HG03378 (cell line): ENCODE results near the gene NR3C2.

Source experiments
- ATAC-seq: cut with Tn5 transposase; IDR thresholded peaks from one replicate; pipeline ENCODE4 v1.9.1; 2021; ENCODE audit warnings: mild to moderate bottlenecking, moderate library complexity; ENCODE audit not compliant: unreplicated experiment

NR3C2 gene

DNA sequence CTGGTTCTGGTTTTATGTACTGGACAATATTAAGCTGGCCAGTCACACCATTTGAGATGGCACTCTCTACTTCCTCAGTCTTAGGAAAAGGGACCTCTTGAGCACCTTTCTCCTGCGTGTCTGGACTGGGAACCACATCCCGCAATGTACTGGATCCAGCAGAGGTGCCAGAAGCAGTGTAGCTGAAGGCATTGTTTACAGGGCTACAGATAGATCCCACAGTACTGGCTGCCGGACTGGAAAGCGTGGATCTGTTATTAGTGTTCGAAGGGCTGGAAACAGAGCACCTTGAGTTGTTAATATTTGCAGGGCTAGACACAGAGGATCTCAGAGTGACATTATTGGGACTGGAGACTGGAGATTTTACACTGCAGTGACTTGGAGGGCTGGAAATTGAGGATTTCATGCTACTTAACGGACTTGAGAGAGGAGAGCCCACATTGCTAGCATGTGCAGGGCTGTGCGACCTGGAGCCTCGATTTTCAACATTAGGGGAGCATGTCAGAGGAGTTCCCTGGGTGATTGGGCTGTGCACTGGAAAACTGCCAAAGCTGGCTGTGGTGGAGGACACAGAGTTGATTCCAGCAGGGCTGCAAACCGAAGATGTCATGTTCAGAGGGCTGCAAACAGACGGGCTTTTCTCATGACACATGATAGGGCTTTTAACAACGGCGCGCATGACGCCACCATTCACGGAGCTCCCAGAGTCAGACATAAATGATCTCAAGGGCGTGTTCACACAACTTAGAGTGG is 6.4 kb downstream of the NR3C2 start:
- ATAC-seq: no peak

DNA sequence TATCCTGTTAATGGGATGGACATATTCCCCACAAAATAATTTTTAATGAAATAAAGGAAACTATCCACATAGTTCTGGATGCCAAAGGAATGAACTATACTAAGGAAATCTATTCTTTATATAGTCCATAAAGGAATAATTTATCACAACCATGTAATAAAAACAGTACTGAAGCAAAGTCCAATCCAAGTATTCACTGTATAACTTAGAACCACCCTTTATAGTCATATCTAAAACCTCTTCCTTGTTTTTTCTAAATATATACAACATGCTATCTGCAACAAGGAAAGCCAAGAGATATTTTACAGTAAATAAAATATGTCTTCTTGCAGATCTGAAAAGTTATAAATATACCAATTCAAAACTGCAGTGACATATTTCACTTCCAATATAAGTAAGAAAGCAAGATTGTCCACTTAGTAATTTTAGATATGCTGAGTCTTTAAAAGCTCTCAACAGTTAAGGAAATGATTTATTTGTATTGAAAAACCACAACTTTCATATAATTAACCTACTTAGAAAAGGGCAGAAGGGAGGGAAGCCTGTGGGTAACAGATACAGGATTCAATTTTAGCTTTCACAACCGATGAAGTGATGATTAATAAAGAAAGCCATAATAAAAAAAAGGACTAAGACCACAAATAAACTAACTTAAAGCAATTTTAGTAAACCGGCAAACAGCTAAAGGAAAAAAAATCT is 8.0 kb downstream of the NR3C2 start:
- ATAC-seq: peak; percentile 83

DNA sequence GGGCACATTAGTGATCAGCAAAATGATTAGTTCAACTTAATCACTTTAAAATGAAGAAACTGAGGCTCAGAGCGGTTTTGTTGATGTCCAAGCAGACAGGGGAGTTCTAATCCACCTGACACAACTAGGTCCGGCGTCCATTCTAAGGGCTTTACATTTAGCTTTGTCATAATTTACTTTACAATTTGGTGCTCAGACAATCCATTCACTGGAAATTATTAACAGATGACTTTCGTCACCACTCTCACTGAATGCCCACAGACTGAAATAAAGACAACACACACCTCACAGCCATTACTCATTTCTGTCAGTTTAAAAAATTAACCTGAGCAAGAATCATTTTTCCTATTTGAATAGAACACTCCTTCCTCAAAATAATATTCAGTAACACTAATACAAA is 10.8 kb downstream of the NR3C2 start:
- ATAC-seq: no peak

DNA sequence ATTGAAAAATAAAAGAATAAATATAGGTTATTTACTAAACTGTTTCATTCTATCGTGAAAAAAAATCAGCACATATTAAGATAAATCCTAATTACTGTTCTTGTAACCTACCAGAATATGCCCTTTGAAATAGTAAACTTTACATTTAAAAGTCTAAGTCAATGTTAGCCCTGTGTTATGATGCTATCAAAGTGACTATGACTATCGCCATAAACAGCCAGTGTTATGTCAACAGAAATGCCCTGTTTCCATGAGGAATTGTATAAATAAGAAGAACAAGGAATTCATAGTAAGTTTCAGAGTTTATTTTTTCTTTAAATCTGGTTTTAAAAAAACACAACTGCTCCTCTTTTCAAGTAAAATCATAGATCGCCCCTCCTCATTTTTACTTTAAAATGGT is 11.4 kb downstream of the NR3C2 start:
- ATAC-seq: no peak

DNA sequence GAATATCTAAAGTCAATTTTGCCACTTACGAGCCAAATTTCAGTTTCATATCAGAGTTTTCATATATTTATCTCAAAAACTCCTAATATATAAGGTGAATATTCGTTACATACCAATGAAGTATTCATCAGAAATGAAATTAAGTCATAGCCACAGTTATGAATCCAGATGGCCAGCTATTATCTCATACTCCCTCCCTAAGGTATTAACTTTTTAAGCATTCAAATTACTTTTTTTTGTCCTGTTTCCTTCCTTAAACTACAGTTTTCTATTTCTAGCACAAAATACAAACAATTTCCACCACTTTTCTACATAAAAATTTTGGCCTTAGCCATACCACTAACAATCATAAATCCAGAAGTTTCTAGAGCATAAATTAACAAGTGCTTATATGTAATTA is 13.0 kb downstream of the NR3C2 start:
- no peak for ATAC-seq

DNA sequence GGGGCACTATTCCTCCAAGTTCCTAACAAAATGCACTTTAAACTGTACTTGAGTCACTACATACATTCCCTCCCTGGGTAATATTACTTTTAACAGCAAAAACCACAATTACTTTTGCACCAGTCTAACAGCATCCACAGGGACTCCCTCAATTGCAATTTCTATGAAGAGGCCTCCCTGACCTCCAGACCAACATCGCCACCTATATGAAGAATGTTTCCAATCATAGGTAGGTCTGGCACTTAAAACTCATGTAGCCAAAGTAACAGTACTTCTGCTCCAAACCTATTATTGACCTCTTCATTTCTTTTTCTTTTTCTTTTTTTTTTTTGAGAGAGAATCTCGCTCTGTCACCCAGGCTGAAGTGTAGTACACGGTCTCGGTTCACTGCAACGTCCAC is 15.6 kb downstream of the NR3C2 start:
- ATAC-seq: no peak

DNA sequence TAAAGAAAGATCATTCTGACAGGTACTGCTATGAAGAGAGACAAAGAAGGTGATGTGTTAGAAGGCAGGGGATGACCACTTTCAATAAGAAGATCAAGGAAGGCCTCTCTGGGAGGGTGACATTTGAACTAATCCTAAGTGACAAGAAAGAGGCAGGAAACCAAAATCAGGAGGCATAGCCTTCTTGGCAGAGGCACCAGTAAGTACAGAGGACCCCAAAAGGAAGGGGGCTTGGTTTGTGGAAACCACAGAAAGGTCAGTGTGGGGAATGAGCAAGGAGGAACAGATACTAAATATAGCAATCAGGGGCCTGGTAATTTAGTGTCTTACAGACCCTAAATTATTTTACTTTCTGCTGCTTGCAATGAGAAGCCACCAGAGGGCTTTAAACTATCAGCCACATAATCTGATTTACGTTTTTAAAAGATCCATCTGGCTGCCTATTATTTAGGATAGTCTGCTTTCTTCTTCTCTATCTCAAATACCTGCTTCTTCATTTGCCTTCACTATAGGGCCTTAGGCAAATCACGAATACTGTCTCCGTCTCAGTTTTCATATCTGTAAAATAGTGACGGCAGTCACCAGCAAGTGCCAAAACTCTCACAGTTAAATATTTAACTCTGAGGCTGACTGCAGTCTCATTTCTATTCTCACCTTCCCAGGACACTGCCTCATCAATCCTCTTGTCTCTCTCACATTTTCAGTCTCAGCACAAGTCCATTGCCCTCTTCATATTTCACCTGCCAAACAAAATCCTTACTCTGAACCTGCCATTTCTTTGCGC is 16.7 kb downstream of the NR3C2 start:
- peak; percentile 78 for ATAC-seq

DNA sequence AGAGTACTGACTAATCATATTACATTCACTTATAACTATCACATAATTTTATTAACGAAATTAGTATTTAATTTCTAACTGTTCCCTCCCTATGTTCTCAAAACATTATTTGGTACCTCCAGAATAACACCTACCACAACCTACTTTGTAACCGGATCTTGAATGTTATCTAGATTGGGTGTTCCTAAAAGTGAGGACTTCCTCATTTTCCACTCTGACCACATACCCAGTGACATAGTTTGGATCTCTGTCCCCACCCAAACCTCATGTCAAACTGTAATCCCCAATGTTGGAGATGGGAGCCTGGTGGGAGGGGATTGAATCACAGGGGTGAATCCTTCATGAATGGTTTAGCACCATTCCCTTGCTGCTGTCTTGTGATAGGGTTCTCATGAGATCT is 21.8 kb downstream of the NR3C2 start:
- no peak for ATAC-seq

DNA sequence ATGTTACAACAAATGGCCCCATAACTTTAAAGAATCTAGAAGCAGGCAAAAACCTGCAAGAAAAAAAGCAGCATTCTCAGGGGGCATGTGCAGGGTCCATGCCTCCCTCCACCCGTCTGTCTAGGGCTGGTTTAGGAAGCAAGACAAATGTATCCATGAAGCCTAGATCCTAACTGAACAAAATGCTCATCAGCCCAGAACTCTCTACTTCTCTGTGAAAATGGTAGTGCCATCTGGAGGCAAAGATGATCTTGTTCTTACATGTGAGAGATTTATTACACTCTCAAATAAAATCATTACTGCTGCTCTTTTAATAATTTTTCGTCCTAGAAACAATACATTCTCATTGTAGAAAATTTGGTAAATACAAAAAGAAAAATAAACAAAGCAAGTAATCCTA is 26.7 kb downstream of the NR3C2 start:
- ATAC-seq: no peak

DNA sequence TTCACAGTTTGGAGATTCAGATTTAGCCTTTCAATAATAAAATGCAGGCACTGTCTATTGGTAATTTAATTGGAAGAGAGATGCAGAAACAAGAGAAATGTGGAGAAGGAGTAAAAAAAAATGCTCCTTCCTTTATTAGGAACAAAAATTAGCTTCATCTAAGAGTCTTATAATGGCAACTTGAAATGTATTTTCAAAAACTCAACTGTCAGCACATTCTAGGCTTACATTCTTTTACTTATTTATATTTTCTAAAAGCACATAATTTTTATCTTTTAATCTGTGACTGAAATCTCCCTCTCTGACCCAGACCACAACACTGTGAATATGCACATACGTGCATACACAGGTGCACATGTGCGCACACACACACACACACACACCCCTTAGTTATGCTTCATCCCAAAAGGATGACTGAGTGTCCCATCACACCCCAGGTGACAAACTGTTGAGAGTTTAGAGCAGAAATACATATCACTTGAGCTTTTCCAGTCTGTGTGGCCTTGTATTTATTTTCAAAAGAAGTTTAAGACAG is 29.7 kb downstream of the NR3C2 start:
- no peak for ATAC-seq

DNA sequence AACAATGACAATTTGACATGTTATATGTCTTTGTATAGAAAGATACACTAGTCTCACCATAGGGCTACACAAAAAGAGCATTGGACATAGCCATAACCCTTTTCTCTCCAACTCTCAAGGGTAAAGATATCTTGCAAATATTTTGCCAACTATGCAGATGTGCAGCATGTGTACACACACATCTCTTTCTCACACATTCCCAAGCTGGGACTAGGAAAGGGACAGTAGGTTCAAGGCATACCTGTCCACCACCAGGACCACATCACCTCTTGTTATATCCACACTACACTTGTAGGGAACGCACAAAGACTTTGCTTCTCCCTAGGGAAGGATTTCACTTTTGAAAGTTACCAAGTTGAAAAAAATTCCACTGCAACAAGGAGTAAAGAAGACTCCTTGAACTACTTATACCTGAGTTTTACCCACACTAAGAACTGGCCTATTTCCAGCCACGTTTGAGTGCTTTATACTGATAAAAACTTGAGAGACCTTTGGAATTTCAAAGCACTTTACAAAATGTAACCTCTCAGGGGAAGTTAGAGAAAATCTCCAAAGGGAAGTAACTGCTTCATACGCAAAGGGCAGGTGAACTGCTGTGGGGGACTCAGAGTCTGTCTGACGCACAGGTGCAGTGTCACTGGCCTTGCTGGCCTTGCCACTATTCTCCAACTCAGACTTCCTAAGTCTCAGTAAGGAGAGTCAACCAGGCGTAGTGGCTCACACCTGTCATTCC is 36.9 kb downstream of the NR3C2 start:
- ATAC-seq: no peak

DNA sequence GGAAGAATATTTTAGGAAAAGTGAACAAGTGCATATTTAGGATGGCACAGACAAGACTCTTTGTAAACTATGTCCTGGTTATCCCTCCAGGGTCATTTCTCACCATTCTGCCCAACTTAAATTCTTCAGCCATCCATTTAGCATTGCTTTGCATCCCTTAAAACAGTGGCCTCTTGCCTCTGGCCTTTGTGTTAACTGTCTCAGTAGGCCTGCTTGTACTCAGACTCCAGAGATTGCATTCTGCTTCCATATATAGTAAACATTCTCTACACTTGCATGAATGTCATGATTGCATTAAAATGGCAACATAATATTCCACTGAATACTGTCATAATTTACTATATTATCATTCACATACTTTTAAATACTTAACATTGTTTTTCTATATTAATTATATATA is 43.2 kb downstream of the NR3C2 start:
- no peak for ATAC-seq

DNA sequence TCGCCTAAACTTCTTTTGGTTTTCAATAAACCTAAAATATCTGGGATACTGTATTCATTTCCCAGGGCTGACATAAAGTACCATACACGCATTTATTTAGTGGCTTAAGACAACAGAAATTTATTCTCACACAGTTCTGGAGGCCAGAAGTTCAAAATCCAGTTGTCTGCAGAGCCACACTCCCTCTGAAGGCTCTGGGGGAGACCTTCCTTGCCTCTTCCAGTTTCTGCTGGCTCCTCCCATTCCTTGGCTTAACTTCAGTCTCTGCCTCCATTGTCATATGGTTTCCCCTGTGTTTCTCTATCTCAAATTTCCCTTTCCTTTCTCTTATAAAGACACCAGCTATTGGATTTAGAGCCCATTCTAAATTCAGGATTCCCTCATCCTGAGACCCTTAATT is 44.4 kb downstream of the NR3C2 start:
- no peak for ATAC-seq

DNA sequence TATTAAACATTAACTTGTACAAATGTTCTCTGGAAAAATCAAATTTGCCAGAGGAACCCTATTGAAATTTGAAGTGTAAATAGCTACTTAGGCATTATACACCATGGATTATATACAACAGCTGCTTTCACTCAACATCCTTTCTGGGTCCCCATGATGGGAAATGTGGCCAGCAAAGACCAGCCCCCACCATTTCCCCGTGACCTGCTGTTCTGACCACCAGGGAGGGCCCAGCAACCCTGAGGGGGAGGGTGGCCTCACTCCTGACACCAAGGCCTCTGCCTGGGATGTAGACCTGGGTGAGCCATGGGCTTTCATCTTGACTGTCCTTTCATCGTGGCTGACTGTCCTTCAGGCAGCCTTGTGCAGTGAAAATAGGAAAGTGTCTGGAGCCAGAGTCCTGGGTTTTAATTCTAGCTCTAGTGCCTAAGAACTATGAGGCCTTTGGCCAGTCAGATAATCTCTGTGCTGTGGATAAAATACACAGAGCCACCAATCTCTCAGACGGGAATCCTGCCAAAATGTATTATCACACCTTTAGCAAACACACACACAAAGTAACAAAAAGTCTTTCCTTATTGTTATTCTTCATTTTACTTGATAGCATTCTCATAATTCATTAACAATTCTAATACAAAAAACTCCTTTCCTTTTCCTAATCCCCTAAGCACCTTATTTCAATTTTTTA is 45.1 kb downstream of the NR3C2 start:
- no peak for ATAC-seq

DNA sequence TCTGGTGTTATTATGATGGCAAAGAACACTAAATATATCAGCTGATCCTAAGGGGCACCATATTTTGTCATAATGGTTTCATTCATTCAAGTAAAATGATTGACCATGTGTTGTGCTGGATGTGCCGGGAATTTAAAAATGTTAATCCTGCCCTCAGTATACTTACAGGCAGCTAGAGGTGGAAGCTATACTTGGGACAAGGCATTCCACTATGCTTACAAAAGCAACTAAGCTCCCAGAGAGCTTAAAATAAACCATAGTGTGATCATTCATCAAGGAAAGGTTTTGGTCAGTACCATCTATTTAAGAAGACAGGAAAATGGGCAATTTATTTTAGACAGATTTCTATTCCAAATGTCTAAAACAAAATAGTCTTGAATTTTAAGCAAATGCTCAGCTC is 46.4 kb downstream of the NR3C2 start:
- no peak for ATAC-seq

DNA sequence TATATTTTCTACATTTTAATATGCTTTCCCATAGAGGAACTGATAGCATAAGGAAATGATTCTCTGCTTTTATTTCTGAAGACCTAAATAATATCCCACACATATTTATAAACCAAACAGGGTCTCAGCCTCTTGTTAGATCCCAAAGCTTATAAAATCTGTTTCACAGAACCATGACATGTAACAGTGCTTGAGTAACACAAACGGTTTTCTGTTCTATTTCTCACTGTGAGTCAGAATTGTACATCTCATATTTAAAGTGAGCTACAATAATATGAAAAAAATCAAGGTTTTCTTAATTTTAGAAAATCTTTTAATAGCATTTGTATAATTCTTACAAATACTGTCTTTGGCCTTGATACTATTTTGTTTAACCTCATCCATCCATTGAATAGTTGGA is 51.2 kb downstream of the NR3C2 start:
- ATAC-seq: no peak

DNA sequence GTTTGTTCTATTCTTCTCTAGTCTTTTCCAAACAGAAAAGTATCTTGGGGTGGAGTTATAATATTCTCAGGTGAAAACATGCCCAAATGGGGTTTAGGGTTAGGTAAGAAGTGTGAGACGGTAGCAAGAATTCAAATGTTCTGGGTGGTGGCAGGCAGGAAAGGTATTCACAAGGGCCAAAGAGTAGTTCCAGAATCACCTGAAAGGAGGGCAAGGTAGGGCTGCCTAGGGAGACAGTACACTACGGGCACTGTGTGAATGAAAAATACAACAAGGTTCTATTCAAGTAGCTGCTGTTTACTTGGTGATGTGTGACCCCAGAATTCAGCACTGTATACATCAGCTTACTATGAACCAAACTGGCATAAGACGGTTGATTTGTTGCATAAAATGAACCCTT is 51.9 kb downstream of the NR3C2 start:
- ATAC-seq: no peak

DNA sequence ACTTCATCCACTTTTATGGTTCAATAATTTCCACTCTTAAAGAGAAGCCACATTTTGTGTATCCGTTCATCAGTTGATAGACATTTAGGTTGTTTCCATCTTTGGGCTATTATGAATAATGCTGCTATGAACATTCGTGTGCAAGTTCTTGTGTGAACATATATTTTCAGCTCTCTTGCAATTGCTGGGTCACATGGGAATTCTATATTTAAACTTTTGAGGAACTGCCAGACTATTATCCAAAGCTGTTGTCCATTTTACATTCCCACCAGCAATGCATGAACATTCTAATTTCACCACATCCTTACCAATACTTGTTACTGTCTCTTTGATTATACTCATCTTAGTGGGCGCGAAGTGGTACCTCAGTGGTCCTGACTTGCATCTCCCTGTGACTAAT is 61.9 kb downstream of the NR3C2 start:
- no peak for ATAC-seq

DNA sequence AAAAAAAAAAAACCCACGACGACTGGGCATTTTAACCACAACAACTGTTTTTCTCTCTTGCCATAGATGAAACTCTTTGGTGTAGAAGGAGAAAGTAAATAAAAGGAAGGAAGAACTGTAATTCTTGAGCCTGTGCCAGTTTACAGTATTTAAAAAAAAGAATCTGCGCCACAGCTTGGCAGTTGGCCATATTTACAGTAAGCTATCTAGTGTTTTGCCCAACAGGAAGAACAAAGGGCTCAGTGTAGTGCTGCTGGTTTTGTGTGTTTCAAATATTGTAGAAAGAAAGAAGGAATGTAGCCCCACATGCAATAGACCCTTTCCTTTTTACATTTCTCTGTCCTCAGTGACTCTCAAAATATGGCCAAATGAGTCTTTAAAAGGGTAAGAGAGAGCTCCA is 66.1 kb downstream of the NR3C2 start:
- no peak for ATAC-seq

DNA sequence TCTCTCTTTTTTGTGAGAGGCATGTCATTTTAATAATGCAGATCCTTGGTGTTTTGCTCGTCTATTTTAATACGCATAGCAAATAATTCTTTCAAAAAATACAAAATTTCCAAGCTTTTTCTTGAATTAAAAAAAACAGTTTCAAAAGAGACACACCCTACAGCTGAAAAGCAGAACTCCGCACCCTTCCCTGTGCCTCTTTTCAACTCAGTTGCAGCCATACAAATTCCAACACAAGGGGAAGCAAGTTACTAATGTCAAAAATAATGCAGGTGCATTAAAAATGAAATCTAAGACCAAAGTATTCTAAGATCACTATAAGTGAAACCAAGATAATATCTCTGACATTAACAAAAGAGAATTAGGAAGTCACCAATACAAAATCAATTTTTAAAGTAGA is 66.6 kb downstream of the NR3C2 start:
- no peak for ATAC-seq
